DOHH2 (cell line): ENCODE measurements around the gene HLA-DPA1.

Experiments
- CTCF ChIP-seq: fragments of 200-600 bp; sonication (generic); IDR thresholded peaks from one replicate; pipeline ENCODE4 v1.5.1; 2014; ENCODE audit warnings: antibody characterized with exemption, mild to moderate bottlenecking, low read depth, low read length; ENCODE audit not compliant: poor library complexity, severe bottlenecking
- EZH2phosphoT487 ChIP-seq: fragments of 200-600 bp; sonication (generic); IDR thresholded peaks from 2 replicates; pipeline ENCODE4 v1.6.1; 2017; ENCODE audit warnings: borderline replicate concordance, mild to moderate bottlenecking, antibody characterized with exemption, low read length, moderate library complexity, mixed read lengths

GRCh38 chr6:33034554-33034953 is 38.9 kb downstream of the HLA-DPA1 start:
- TF ChIP-seq CTCF (no peak), EZH2phosphoT487 (no peak)
